Left colon (tissue), 2 donors: ENCODE results near the gene CPLX1. TPM values are rescaled to one million over a fixed set of nuclear protein-coding genes. Genes with fewer than 3 reads are reported as not detected.

Source experiments
- ATAC-seq: fragments of 200-7000 bp; cut with Tn5 transposase; one replicate; pipeline ENCODE4 v1.9.1; 2020; ENCODE audit warnings: mild to moderate bottlenecking, moderate library complexity
- DNase-seq, 2 donors: peaks; one replicate each; pipeline ENCODE4 v3.0.0-alpha.2; 2020
- intact Hi-C, 2 donors: fragments of 100-400 bp; cut with DNase I in 1 of 2; cut with micrococcal nuclease in 1 of 2; formaldehyde crosslinking; loops; one replicate each; pipeline versions ENCODE4 v1.11.2 to v1.14.0; 2022; cut with DNase I, micrococcal nuclease
- total RNA-seq, 2 donors: library from RNA; stranded (reverse); fragmentation: NEBNext Ultra II Directional; extraction: Animal tissue kit (Norgen Biotek cat#: 25700); gene quantifications; one replicate each; pipeline ENCODE4 v1.2.1, GENCODE V29; 2021
- donor health status: DM: no; HTN: no; CAD: no.
- donor health status: DM: yes; HTN: yes; CAD: no.

The CPLX1 gene
- total RNA-seq, 2 donors from 2014 or later: 2.7 to 3.5 TPM

GRCh38 chr4:857461-857860 is 31.5 kb upstream of the CPLX1 start:
- DNase-seq (no peak), ATAC-seq (no peak)
- intact Hi-C loops: no loop called here

GRCh38 chr4:856225-856901 is 30.4 kb upstream of the CPLX1 start:
- intact Hi-C loops: no loop called here
- DNase-seq (no peak), ATAC-seq (no peak)

- intact Hi-C loops: no loop called here
- DNase-seq: no peak
- no peak for ATAC-seq
Measured at GRCh38 chr4:855880-856224, 29.9 kb upstream of the CPLX1 start.

- intact Hi-C loops: no loop called here
- DNase-seq (no peak), ATAC-seq (no peak)
Measured at GRCh38 chr4:854356-854755, 28.4 kb upstream of the CPLX1 start.

- intact Hi-C loops: no loop called here
- no peak for DNase-seq
- ATAC-seq: no peak
Measured at GRCh38 chr4:853416-853781, 27.5 kb upstream of the CPLX1 start.

GRCh38 chr4:851701-852430 is 25.9 kb upstream of the CPLX1 start:
- ATAC-seq (no peak), DNase-seq (no peak)
- intact Hi-C loops: no loop called here

- ATAC-seq (peak; percentile 8), DNase-seq (no peak)
- intact Hi-C loops: no loop called here
Measured at GRCh38 chr4:850323-850945, 24.5 kb upstream of the CPLX1 start.

GRCh38 chr4:849478-850175 is 23.7 kb upstream of the CPLX1 start:
- ATAC-seq (no peak), DNase-seq (no peak)
- intact Hi-C loops: no loop called here

GRCh38 chr4:848803-849477 is 23.0 kb upstream of the CPLX1 start:
- no peak for DNase-seq
- ATAC-seq: no peak
- intact Hi-C loops: no loop called here

GRCh38 chr4:848307-848691 is 22.4 kb upstream of the CPLX1 start:
- DNase-seq: no peak
- intact Hi-C loops: no loop called here
- ATAC-seq: peak; percentile 9

GRCh38 chr4:845836-846251 is 19.9 kb upstream of the CPLX1 start:
- ATAC-seq (no peak), DNase-seq (no peak)
- intact Hi-C loops: no loop called here

- DNase-seq (no peak), ATAC-seq (no peak)
- intact Hi-C loops: no loop called here
Measured at GRCh38 chr4:845233-845835, 19.4 kb upstream of the CPLX1 start.

GRCh38 chr4:844752-845232 is 18.9 kb upstream of the CPLX1 start:
- intact Hi-C loops: no loop called here
- ATAC-seq: no peak

GRCh38 chr4:839675-840443 is 13.9 kb upstream of the CPLX1 start:
- DNase-seq: no peak
- ATAC-seq: no peak
- intact Hi-C loops: no loop called here

More at GRCh38 chr4:844752-845232, 18.9 kb upstream of the CPLX1 start:
- DNase-seq: no peak

- intact Hi-C loops: no loop called here
- ATAC-seq (no peak), DNase-seq (no peak)
Measured at GRCh38 chr4:837772-838171, 11.8 kb upstream of the CPLX1 start.

GRCh38 chr4:836750-837301 is 10.9 kb upstream of the CPLX1 start:
- DNase-seq: no peak
- intact Hi-C loops: no loop called here
- ATAC-seq: no peak

GRCh38 chr4:836003-836511 is 10.1 kb upstream of the CPLX1 start:
- DNase-seq: no peak
- intact Hi-C loops: no loop called here
- ATAC-seq: peak; percentile 7
